ENCODE data around the gene SPON2. TPM values are rescaled to one million over a fixed set of nuclear protein-coding genes. Genes with fewer than 3 reads are reported as not detected.
A peak's percentile ranks its signal among the peaks of the same experiment; 100 is the strongest.

The SPON2 gene
- total RNA-seq, 4 donors from 2014 or later = 39.3 to 91.0 (median 45.5) TPM

DNA sequence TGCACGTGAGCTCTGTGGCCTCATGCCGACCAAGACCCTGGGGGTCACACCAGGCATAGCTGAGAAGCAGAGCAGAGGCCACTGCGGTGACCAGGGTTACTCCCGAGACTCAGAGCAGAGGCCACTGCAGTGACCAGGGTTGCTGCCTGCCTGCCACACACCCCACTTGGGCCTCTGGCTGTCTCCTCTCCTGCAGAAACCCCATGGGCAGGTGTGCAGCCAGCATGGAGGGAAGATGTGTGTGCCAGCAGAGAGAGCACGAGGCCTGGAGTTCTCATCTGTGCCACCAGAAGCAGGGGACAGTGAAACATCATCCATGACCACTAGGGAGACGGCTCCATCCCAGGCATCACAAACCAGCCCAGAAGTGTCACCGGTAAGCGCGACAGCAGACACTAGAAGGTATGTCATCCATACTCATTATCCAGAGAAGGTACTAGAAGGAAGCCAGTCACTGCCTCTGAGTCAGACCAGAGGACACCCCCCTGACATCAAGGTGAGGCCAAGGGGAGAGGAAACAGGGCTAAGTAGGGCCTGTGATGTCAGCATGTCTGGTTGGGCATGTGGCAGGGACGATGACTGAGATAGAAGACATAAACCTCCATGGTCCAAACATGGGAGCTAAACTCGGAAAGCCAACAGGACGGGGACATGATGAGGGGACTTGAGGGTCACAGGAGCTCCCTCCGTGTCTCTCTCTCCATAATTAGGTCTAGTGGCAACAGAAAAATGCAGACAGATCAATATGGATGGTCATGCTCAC, 24.2 kb upstream of the SPON2 start:
- 79 to 81% methylated on average over 11 to 13 of the region's 13 CpGs for WGBS, 2 donors
- DNase-seq (ENCODE audit: low spot score in 2 of 2) = peak in 1 of 2 donors; percentile 10

DNA sequence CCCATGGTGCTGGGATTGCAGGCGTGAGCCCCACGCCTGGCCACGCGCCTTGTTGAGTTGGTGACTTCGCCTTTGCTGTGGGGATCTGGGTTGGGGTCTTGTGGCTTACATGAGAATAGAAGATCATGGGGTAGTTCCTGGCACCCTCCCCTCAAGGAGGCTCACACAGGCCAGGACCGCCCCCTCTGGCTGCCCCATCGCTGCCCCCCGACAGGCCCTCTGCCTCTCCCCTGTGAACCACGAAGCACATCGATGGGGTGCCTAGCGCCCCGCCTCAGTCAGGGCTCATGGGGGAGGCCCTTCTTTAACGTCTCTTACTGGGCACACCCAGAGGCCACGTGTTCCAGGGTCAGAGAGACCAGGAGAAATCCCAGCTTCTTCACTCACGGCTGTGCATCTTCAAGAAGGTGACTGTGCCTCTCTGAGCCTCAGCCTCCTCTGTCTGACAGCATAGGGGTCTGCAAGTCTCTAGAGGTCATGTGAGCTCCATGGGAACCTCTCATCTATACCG, 23.6 kb upstream of the SPON2 start:
- Histone ChIP-seq H3K9me3 (no peaks in the 10 kb centered on the region), H3K27ac (no peak overlapping the region), H3K36me3 (no peaks in the 10 kb centered on the region), H3K4me1 (peaks cover 0 to 58% (median 35%) of the 10 kb centered on the region in 4 donors), H3K4me3 (no peak overlapping the region), H3K27me3 (no peaks in the 10 kb centered on the region)
- 81 to 83% methylated on average over 13 to 16 of the region's 16 CpGs for WGBS, 2 donors
- TF ChIP-seq POLR2A (IDR thresholded peaks at IDR 0.05) (no peak), EP300 (IDR thresholded peaks at IDR 0.05) (no peak)
- TF ChIP-seq, protein P1, sequence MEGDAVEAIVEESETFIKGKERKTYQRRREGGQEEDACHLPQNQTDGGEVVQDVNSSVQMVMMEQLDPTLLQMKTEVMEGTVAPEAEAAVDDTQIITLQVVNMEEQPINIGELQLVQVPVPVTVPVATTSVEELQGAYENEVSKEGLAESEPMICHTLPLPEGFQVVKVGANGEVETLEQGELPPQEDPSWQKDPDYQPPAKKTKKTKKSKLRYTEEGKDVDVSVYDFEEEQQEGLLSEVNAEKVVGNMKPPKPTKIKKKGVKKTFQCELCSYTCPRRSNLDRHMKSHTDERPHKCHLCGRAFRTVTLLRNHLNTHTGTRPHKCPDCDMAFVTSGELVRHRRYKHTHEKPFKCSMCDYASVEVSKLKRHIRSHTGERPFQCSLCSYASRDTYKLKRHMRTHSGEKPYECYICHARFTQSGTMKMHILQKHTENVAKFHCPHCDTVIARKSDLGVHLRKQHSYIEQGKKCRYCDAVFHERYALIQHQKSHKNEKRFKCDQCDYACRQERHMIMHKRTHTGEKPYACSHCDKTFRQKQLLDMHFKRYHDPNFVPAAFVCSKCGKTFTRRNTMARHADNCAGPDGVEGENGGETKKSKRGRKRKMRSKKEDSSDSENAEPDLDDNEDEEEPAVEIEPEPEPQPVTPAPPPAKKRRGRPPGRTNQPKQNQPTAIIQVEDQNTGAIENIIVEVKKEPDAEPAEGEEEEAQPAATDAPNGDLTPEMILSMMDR (IDR thresholded peaks at IDR 0.05) = no peak
- DNase-seq (ENCODE audit: low spot score in 2 of 2) = peak in 1 of 2 donors; percentile 8

More for the DNA sequence above, 24.2 kb upstream of the SPON2 start:
- H3K4me1 ChIP-seq = peaks cover 0 to 58% (median 40%) of the 10 kb centered on the region in 4 donors
- no peaks in the 10 kb centered on the region for H3K9me3 ChIP-seq
- H3K4me3 ChIP-seq = no peak overlapping the region
- H3K27me3 ChIP-seq = no peaks in the 10 kb centered on the region
- TF ChIP-seq, protein P1 (IDR thresholded peaks at IDR 0.05) = no peak
- TF ChIP-seq POLR2A (IDR thresholded peaks at IDR 0.05) = no peak
- no peak for TF ChIP-seq EP300 (IDR thresholded peaks at IDR 0.05)
- H3K27ac ChIP-seq = no peak overlapping the region
- H3K36me3 ChIP-seq = no peaks in the 10 kb centered on the region

DNA sequence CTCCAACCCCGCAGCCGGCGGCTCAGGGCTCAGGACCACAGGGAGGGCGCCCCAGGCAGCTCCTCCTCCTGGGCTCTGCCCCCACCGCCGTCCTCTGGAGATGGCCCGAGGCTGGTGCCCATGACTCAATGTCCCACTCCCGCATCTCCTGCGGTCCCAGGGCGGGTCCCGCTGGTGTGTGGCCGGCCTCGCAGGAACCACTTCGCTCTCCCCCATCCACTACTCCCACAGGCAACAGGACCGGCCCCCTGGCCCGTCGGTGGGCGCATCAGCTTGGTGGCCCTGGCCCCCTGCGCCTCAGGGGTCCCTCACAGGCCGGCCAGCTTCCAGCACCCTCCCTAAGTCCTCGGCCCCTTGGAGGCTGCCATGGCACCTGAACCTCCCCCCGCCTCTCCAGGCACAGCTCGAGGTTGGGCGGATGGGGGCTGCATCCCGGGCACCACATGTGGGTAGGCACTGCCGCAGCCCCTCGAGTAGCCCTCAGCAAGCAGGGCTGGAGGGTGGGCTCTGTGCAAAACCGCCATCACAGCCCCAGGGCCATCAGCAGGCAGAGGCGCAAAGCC, 22.8 kb upstream of the SPON2 start:
- H3K4me1 ChIP-seq = peaks cover 0 to 58% (median 28%) of the 10 kb centered on the region in 4 donors
- no peaks in the 10 kb centered on the region for H3K27me3 ChIP-seq
- no peak overlapping the region for H3K4me3 ChIP-seq
- H3K36me3 ChIP-seq = no peaks in the 10 kb centered on the region
- no peak for TF ChIP-seq EP300 (IDR thresholded peaks at IDR 0.05)
- no peak for TF ChIP-seq POLR2A (IDR thresholded peaks at IDR 0.05)
- TF ChIP-seq, protein P1 (IDR thresholded peaks at IDR 0.05) = no peak
- peak overlapping the region in 1 of 4 donors; percentile 69 for H3K27ac ChIP-seq
- WGBS, 2 donors = 84 to 100% methylated on average over 2 to 28 of the region's 29 CpGs
- H3K9me3 ChIP-seq = no peaks in the 10 kb centered on the region
- peak in 1 of 2 donors; percentile 10 for DNase-seq (ENCODE audit: low spot score in 2 of 2)

DNA sequence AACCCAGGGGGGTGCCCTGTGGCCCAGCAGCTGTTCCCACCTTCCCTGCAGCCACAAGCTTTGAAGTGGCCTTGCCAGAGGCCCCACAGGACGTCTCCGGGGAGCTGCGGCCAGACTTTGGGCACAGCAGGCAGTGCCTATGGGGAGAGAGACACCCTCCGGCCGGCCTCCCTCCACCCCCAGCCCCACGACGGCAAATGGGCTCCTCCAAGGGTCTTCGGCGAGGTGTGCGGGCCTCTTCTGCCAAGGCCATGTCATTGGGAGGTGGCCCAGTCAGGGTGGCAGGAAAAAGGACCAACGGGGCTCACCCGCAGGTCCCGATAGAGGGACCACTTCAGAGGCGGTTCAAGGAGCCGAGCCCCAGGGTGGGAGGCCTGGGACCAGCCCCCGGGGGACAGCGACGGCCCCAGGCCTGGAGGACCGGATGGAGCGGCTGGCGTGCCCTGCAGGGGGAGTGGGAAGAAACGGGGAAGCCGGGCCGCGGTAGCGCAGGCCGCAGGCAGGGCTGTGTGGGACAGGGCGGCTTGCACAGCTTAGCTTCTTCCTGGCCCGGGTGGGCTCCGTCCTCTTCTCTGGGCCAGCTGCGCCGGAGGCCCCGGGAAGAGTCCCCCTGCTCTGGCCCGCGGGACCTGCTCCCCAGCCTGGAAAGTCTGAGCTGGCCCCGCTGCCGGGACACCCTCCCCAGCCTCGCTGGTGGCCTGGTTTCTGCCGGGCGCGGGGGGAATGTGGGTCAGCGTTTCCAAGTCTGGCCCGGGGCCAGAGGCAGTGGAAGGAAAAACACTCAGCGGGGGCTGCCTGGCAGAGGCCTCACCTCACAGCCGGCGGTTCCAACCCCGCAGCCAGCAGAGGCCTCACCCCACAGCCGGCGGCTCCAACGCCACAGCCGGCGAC, 21.9 kb upstream of the SPON2 start:
- Histone ChIP-seq H3K9me3 (no peaks in the 10 kb centered on the region), H3K36me3 (no peaks in the 10 kb centered on the region), H3K4me1 (peaks cover 0 to 52% (median 26%) of the 10 kb centered on the region in 4 donors), H3K27me3 (no peaks in the 10 kb centered on the region), H3K27ac (peak overlapping the region in 3 of 4 donors; percentile 69 to 93 (median 80)), H3K4me3 (no peak overlapping the region)
- no peak for TF ChIP-seq EP300 (IDR thresholded peaks at IDR 0.05)
- TF ChIP-seq, protein P1 (IDR thresholded peaks at IDR 0.05) = peak in 1 of 5 experiments; percentile 11
- 40 to 44% methylated on average over 7 to 36 of the region's 52 CpGs for WGBS, 2 donors
- peak in 1 of 2 donors; percentile 12 for DNase-seq (ENCODE audit: low spot score in 2 of 2)

Measured in tibial nerve (tissue), 4 donors.